Heart left ventricle (tissue), 16 donors: ENCODE results near the gene MAP4K4. TPM values are rescaled to one million over a fixed set of nuclear protein-coding genes. Genes with fewer than 3 reads are reported as not detected.
"Not testable (repeated sequence)": the region's sequence is repeated elsewhere in the genome, so short reads cannot be mapped to it uniquely, and the experiment has no call there.

Experiments used
- ATAC-seq, 4 donors: fragments of 200-7000 bp; cut with Tn5 transposase; one replicate each; pipeline ENCODE4 v1.9.1; 2020 to 2022; ENCODE audit warnings: moderate library complexity in 4 of 4, mild to moderate bottlenecking in 3 of 4, moderate number of reproducible peaks in 1 of 4
- DNase-seq, 5 donors: peaks; one replicate each; pipeline ENCODE4 v3.0.0-alpha.2; 2020
- H3K27ac ChIP-seq, 12 donors: fragments of 200-600 bp; sonication (generic) in 4 of 12; one replicate each; pipeline versions ENCODE4 v1.5.0 to v1.8.0; 2016 to 2022; ENCODE audit warnings: mild to moderate bottlenecking in 2 of 12
- H3K27me3 ChIP-seq, 9 donors: fragments of 200-600 bp; sonication (generic) in 2 of 9; one replicate each; pipeline versions ENCODE4 v1.5.1 to v1.8.0; 2016 to 2022; ENCODE audit warnings: mild to moderate bottlenecking in 3 of 9
- H3K36me3 ChIP-seq, 9 donors: fragments of 200-600 bp; sonication (generic) in 2 of 9; one replicate each; pipeline versions ENCODE4 v1.5.0 to v1.8.0; 2018 to 2022; ENCODE audit warnings: mild to moderate bottlenecking in 2 of 9
- H3K4me1 ChIP-seq, 12 donors: fragments of 200-600 bp; sonication (generic) in 4 of 12; one replicate each; pipeline versions ENCODE4 v1.5.0 to v1.8.0; 2016 to 2022; ENCODE audit warnings: mild to moderate bottlenecking in 3 of 12
- H3K4me3 ChIP-seq, 12 donors: fragments of 200-600 bp; sonication (generic) in 4 of 12; one replicate each; pipeline versions ENCODE4 v1.5.0 to v1.8.0; 2017 to 2022; ENCODE audit warnings: mild to moderate bottlenecking in 9 of 12, moderate library complexity in 4 of 12
- H3K9me3 ChIP-seq, 12 donors: fragments of 200-600 bp; sonication (generic) in 4 of 12; one replicate each; pipeline versions ENCODE4 v1.5.0 to v1.8.0; 2016 to 2022; ENCODE audit warnings: mild to moderate bottlenecking in 1 of 12
- POLR2A ChIP-seq, 2 donors: fragments of 450-650 bp; IDR thresholded peaks; one replicate each; pipeline ENCODE4 v1.6.1; 2017; ENCODE audit warnings: antibody characterized with exemption in 2 of 2, mild to moderate bottlenecking in 2 of 2, moderate library complexity in 2 of 2
- WGBS, 4 donors: extraction: QIAGEN DNeasy Blood & Tissue Kit in 2 of 4; methylation state at CpG; one replicate each; pipeline versions ENCODE4 v1.1.5 to v1.1.7; 2013 to 2018; 5-methylcytosine and 5-hydroxymethylcytosine counted together
- intact Hi-C, 10 donors: fragments of 100-400 bp; cut with DNase I; formaldehyde crosslinking; loops; one replicate each; pipeline versions ENCODE4 v1.11.1 to v1.14.2; 2022
- polyA plus RNA-seq, 2 donors: library from polyadenylated mRNA; stranded (reverse); fragments of 200-250 nt; gene quantifications; one replicate each; pipeline ENCODE4 v1.2.3, GENCODE V29; 2013
- total RNA-seq, 9 donors: library from RNA; depleted of rRNA in 2 of 9; stranded (reverse); fragments of >200 nt in 2 of 9; fragmentation: NEBNext Ultra II Directional in 3 of 9; extraction: Animal tissue kit (Norgen Biotek cat#: 25700) in 3 of 9; gene quantifications; one replicate each; pipeline versions ENCODE4 v1.1.0 to v1.2.4, GENCODE V29; 2016 to 2023
- TF ChIP-seq, protein P1 (sequence below), 12 donors: fragments of 200-600 bp; sonication (generic) in 4 of 12; IDR thresholded peaks; one replicate each; pipeline versions ENCODE4 v1.5.0 to v1.8.0; 2018 to 2022; ENCODE audit warnings: antibody characterized with exemption in 12 of 12, mild to moderate bottlenecking in 5 of 12
- donor health status: ischemic (EF 13 %, LVEDD 7.1; RV severe dilation, severe dysfunction).
- donor health status: healthy with polysubstance abuse.
- donor health status: DM: no; HTN: yes; CAD: no.
- donor health status: DM: no; HTN: no; CAD: no.
- donor health status: ischemic (EF 25% LVEDD 6.9; RV normal size, moderate dysfunction).
- donor health status: ischemic (EF 25% LVEDD 5.7; RV mildly dilated, moderate dysfunction).
- donor health status: healthy.
- donor health status: DM: yes; HTN: yes; CAD: no.
- donor health status: ischemic (EF 35%, LVEDD 5.7; RV mildly dilated, moderate dysfunction).
- donor health status: nonischemic (EF 11% LVEDD 7.7; RV severe dilation, severe dysfunction).
- donor health status: DM: yes; HTN: yes; CAD: no.
- donor health status: PGD.
- donor health status: ischemic (EF 29% LVEDD 5.4; RV normal size, mild dysfunction).
- donor health status: nonischemic (EF 23%, LVEDD 6.1; RV moderate dilation, normal function).

Gene MAP4K4
- total and polyA plus RNA-seq, 11 donors, result 52.7 to 192 (median 114) TPM

DNA sequence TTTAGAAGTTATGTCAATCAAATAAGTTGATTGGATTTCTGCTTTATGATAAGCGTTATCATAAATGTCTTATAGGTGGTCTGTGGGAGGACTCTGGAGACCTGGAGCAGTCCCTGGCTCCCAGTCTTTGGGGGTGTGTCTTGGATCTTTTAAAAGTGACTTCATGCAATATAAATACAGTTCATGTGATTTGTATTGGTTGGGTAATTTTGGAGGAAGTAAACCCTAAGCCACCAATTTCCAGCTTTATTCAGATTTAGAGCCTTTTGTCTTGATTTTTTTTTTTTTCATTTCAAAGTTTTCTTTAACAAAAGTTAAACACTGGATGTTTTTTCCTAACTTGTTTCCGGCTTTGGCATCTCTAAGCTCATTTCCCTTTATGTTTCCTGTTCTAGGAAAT, 68.8 kb downstream of the MAP4K4 start:
- Histone ChIP-seq H3K27ac (peak overlapping the region in 11 of 12 donors; percentile 9 to 79 (median 57)), H3K36me3 (no peaks in the 10 kb centered on the region), H3K27me3 (no peaks in the 10 kb centered on the region), H3K4me3 (peak overlapping the region in 2 of 12 donors; percentile 19 to 21), H3K9me3 (no peaks in the 10 kb centered on the region), H3K4me1 (peaks cover 8 to 100% (median 85%) of the 10 kb centered on the region in 12 donors)
- TF ChIP-seq, protein P1, sequence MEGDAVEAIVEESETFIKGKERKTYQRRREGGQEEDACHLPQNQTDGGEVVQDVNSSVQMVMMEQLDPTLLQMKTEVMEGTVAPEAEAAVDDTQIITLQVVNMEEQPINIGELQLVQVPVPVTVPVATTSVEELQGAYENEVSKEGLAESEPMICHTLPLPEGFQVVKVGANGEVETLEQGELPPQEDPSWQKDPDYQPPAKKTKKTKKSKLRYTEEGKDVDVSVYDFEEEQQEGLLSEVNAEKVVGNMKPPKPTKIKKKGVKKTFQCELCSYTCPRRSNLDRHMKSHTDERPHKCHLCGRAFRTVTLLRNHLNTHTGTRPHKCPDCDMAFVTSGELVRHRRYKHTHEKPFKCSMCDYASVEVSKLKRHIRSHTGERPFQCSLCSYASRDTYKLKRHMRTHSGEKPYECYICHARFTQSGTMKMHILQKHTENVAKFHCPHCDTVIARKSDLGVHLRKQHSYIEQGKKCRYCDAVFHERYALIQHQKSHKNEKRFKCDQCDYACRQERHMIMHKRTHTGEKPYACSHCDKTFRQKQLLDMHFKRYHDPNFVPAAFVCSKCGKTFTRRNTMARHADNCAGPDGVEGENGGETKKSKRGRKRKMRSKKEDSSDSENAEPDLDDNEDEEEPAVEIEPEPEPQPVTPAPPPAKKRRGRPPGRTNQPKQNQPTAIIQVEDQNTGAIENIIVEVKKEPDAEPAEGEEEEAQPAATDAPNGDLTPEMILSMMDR (IDR thresholded peaks at IDR 0.05), result no peak
- no peak for TF ChIP-seq POLR2A (IDR thresholded peaks at IDR 0.05)
- no peak for DNase-seq
- intact Hi-C loops, result loop anchor here in 4 of 10 donors (5.0 to 10.0 kb wide), 3 partner anchors 41 to 69 kb away; partner anchors contain the start of gene MAP4K4 (in 1 of the 4)
- WGBS, 4 donors, result 47 to 56% (median 51%) methylated on average over 2 of the region's 2 CpGs
- peak in 1 of 4 donors; percentile 40 for ATAC-seq

DNA sequence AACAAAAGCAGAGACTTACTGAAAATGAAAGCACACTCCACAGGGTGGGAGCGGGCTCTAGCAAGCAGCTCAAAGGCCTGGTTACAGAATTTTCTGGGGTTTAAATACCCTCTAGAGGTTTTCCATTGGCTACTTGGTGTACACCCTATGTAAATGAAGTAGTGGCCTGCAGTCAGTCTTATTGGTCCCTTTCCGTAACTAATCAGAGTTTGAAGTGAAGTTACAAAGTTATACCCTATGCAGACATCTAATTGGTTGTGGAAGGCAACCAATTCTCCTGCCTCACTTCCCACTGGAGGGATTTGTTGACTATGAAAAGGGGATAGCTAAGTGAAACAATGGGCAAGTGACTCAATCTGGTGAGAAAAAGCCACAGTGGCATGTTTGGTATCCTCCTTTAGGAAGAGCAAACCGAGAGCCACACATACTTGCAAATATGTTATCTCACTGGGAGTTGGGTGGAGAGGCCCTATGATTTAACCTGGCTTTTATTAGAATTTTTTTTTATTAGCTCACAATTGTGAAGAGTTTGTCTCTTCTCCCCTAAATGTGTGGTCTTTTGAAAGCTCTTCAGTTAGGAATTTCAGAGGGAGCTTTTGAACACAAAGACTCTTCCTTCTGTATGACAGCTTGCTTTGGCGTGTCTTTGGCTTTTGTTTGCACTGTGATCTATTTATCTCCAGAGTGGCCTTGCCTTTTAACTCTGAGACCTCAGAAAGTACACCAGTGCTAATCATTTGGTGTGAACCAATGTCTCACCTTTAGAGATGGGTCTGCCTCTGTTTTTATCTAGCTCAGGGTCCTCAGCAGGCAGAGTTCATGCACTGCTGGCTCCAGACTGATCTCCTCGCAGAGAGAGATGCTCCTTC, 69.6 kb downstream of the MAP4K4 start:
- Histone ChIP-seq H3K9me3 (no peaks in the 10 kb centered on the region), H3K4me1 (peaks cover 8 to 100% (median 88%) of the 10 kb centered on the region in 12 donors), H3K27ac (peak overlapping the region; percentile 1 to 79 (median 58)), H3K36me3 (no peaks in the 10 kb centered on the region), H3K27me3 (no peaks in the 10 kb centered on the region), H3K4me3 (peak overlapping the region in 2 of 12 donors; percentile 19 to 21)
- no peak for DNase-seq
- WGBS, 4 donors, result 35 to 50% (median 42%) methylated on average over 5 of the region's 5 CpGs
- no peak for ATAC-seq
- TF ChIP-seq, protein P1 (IDR thresholded peaks at IDR 0.05), result no peak
- no peak for TF ChIP-seq POLR2A (IDR thresholded peaks at IDR 0.05)
- intact Hi-C loops, result loop anchor here in 4 of 10 donors (5.0 to 10.0 kb wide), 3 partner anchors 40 to 70 kb away; partner anchors contain the start of gene MAP4K4 (in 1 of the 4)

DNA sequence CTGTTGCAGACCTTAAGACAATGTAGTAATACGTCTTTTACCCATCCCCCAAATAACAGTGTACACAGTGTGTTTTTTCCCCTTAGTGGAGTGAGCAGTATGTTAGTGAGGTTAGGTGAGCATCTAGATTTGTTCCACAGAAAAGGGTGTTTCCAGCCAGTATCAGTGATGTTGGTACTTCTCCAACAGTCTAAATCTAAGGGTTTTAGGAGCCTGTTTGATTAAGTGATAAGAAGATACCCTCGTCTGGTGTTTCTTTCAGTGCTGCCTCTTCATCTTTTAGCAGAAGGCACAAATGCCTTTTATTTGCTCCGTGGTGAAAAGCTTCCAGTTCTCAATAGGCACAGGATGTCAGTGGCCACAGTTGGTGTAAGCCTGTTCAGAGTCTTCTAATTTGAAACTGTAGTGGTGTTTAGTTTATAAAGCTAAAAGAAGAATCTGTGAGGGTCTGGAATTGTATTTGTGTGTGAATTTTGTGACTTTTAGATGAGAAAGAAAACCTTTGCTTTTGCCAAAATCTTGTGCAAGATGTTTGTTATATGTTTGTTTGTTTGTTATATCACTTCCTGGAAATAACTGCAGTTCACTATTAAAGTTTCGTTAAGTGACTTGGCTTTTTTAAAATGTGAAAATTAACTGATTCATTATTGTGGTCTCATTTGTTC, 71.2 kb downstream of the MAP4K4 start:
- peak overlapping the region in 3 of 12 donors; percentile 0 to 10 (median 7) for H3K27ac ChIP-seq
- 22 to 37% (median 29%) methylated on average over 4 of the region's 4 CpGs for WGBS, 4 donors
- ATAC-seq, result no peak

DNA sequence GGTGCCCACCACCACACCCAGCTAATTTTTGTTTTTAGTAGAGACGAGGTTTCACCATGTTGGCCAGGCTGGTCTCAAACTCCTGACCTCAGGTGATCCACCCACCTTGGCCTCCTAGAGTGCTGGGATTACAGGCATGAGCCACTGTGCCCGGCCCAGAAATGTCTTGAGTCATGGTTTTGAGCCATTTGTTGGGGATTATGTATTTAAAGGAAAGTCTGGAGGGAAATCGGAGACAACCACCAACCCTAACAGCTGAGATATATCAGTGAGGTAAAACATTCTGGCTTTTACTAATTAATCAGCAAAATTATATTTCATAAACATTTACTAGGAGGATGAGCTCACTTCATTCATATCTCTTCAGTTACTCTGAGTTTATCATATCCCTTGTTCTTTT, 72.2 kb downstream of the MAP4K4 start:
- not testable (repeated sequence) for DNase-seq, H3K9me3 ChIP-seq, H3K4me3 ChIP-seq, H3K27me3 ChIP-seq, H3K27ac ChIP-seq, ATAC-seq, H3K36me3 ChIP-seq
- H3K4me1 ChIP-seq, result peaks cover 8 to 100% (median 86%) of the 10 kb centered on the region in 12 donors
- WGBS, 4 donors, result 90 to 96% (median 94%) methylated on average over 3 of the region's 3 CpGs
- intact Hi-C loops, result loop anchor here in 9 of 10 donors (2.0 to 10.0 kb wide), 9 partner anchors 38 to 245 kb away; partner anchors contain the start of gene MAP4K4 (in 1 of the 9)

More for the DNA sequence above, 71.2 kb downstream of the MAP4K4 start:
- Histone ChIP-seq H3K9me3 (no peaks in the 10 kb centered on the region), H3K4me1 (peaks cover 8 to 100% (median 87%) of the 10 kb centered on the region in 12 donors), H3K27me3 (no peaks in the 10 kb centered on the region), H3K4me3 (no peak overlapping the region), H3K36me3 (no peaks in the 10 kb centered on the region)
- TF ChIP-seq, protein P1 (IDR thresholded peaks at IDR 0.05), result no peak
- TF ChIP-seq POLR2A (IDR thresholded peaks at IDR 0.05), result no peak
- no peak for DNase-seq
- intact Hi-C loops, result loop anchor here in 4 of 10 donors (5.0 to 10.0 kb wide), 3 partner anchors 39 to 71 kb away; partner anchors contain the start of gene MAP4K4 (in 1 of the 4)
